Measurements from ENCODE around the gene TOP1. TPM values are rescaled to one million over a fixed set of nuclear protein-coding genes. Genes with fewer than 3 reads are reported as not detected.

The TOP1 gene
- total and polyA plus RNA-seq, 9 of the 15 experiments (the other 6 are each of a cell fraction or from before 2014, with no cell fraction given): 26.4 to 127 (median 39.6) TPM

DNA sequence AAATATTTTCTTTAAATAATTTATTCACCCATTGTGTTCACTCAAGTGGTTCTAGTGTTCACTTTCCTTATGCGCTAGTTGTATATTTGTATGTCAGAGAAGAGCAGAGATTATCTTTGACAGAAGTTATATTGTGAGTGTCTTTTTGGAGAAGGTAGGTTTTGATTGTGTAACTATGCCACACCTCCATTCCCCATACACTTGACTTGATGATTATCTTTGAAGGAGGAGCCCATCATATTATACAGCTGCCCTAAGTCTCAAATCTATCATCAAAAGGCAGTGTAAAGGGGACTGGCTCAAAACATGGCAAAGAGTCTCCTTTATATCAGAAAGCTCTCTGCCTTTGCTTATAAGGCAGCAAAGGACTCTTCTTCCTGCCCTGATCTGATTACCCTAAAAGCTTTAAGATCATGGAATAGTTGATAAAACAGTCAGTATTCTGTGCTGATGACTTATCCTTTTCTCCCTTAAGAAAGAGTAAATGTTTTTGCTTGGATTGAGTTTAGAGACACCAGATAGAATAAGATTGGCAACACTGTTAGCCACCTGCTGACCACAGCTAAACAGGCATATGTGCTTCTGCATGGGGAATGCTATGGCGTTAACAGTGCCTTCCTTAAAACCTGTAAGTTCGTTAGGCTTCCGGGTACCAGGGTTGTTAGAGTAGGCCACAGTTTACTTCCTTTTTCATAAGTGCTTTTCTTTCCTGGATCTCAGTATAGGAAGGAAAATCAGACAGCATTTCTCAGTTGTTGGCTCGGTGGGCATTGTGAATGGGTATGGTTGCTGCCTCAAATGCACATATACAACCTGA is 22.6 kb downstream of the TOP1 start (continued):
- TF ChIP-seq MCM7 (IDR thresholded peaks at IDR 0.05) (no peak), ASH1L (IDR thresholded peaks at IDR 0.05; ENCODE audit: borderline replicate concordance, low read depth, partially characterized antibody) (peak; percentile 43), ZNF175 (CRISPR knock-in tag; IDR thresholded peaks at IDR 0.05; ENCODE audit: low read depth) (no peak), GTF2E2 (tag; IDR thresholded peaks at IDR 0.05) (no peak), SIX5 (IDR thresholded peaks at IDR 0.05; ENCODE audit: borderline replicate concordance in 1 of 2, insufficient read depth in 1 of 2, low read depth in 1 of 2, low read length in 2 of 2) (no peak), ESRRB (CRISPR knock-in tag; IDR thresholded peaks at IDR 0.05; ENCODE audit: borderline replicate concordance) (no peak), SMAD4 (CRISPR knock-in tag; conservative IDR thresholded peaks at IDR 0.05) (no peak), PYGO2 (tag; IDR thresholded peaks at IDR 0.05) (no peak), STAT5B (CRISPR knock-in tag; IDR thresholded peaks at IDR 0.05) (no peak)
- TF ChIP-seq, protein P1, sequence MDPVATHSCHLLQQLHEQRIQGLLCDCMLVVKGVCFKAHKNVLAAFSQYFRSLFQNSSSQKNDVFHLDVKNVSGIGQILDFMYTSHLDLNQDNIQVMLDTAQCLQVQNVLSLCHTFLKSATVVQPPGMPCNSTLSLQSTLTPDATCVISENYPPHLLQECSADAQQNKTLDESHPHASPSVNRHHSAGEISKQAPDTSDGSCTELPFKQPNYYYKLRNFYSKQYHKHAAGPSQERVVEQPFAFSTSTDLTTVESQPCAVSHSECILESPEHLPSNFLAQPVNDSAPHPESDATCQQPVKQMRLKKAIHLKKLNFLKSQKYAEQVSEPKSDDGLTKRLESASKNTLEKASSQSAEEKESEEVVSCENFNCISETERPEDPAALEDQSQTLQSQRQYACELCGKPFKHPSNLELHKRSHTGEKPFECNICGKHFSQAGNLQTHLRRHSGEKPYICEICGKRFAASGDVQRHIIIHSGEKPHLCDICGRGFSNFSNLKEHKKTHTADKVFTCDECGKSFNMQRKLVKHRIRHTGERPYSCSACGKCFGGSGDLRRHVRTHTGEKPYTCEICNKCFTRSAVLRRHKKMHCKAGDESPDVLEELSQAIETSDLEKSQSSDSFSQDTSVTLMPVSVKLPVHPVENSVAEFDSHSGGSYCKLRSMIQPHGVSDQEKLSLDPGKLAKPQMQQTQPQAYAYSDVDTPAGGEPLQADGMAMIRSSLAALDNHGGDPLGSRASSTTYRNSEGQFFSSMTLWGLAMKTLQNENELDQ (CRISPR knock-in tag; IDR thresholded peaks at IDR 0.05; ENCODE audit: borderline replicate concordance): no peak
